Activated CD4-positive, alpha-beta memory T cell treated with anti-CD3 and anti-CD28 coated beads for 36 hours (primary cell): ENCODE measurements around the gene CHMP4A. TPM values are rescaled to one million over a fixed set of nuclear protein-coding genes. Genes with fewer than 3 reads are reported as not detected.
"Not testable (repeated sequence)": the region's sequence is repeated elsewhere in the genome, so short reads cannot be mapped to it uniquely, and the experiment has no call there.

Experiments used
- CTCF ChIA-PET: fragments of 350-600 bp; sonication (Branson Sonifier 250); formaldehyde crosslinking; loops from one replicate; lab custom pipeline; 2021; ENCODE audit warnings: antibody characterized with exemption, inconsistent platforms; lab: Charles Lee
- POLR2A ChIA-PET: fragments of 350-600 bp; sonication (Branson Sonifier 250); formaldehyde crosslinking; loops from one replicate; lab custom pipeline; 2021; ENCODE audit warnings: antibody characterized with exemption; lab: Charles Lee
- DNase-seq: peaks from one replicate; pipeline ENCODE4 v3.0.0-alpha.2; 2020
- H3K27ac Mint-ChIP-seq: one replicate; pipeline ENCODE4 v1.8.0; 2021; ENCODE audit warnings: mixed read lengths
- H3K27me3 Mint-ChIP-seq: one replicate; pipeline ENCODE4 v1.8.0; 2021; ENCODE audit warnings: mixed read lengths
- H3K36me3 Mint-ChIP-seq: one replicate; pipeline ENCODE4 v1.8.0; 2021; ENCODE audit warnings: mixed read lengths
- H3K4me1 Mint-ChIP-seq: one replicate; pipeline ENCODE4 v1.8.0; 2021; ENCODE audit warnings: low read depth, mixed read lengths
- H3K4me3 Mint-ChIP-seq: one replicate; pipeline ENCODE4 v1.8.0; 2021; ENCODE audit warnings: mild to moderate bottlenecking, mixed read lengths
- H3K9me3 Mint-ChIP-seq: one replicate; pipeline ENCODE4 v1.8.0; 2021; ENCODE audit warnings: mixed read lengths
- intact Hi-C: fragments of 100-400 bp; cut with micrococcal nuclease; formaldehyde crosslinking; loops from one replicate; pipeline ENCODE4 v1.15.1; 2023
- total RNA-seq, 2 experiments: library from RNA; stranded (reverse); gene quantifications; one replicate each; pipeline ENCODE4 v1.2.3, GENCODE V29; 2021

Gene CHMP4A
- total RNA-seq, 2 experiments from 2014 or later, result 79.0 to 84.6 TPM

DNA sequence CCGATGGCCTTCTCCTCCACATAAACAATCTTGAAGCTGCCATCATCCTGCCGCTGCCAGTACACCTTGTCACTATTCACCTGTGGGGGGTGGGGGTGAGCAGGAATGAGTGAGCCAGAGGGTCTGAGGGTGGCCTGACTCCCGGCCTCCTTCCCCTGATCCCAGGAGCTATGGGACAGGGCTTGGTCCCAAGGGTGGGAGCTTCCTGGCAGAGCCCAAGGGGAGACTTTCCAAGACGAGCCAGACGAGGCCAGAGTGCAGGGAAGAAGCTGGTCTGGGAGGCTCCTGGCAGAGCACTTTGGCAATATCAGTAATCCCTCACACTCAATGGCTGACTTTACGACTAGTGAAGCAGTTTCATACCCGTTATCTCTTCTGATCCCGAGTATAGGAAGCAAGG, 42.1 kb upstream of the CHMP4A start:
- intact Hi-C loops, result no loop called here
- Mint-ChIP-seq H3K4me3 (no peak overlapping the region), H3K36me3 (no peaks in the 10 kb centered on the region), H3K27me3 (no peaks in the 10 kb centered on the region), H3K4me1 (peaks cover 3% of the 10 kb centered on the region), H3K27ac (no peak overlapping the region), H3K9me3 (no peaks in the 10 kb centered on the region)
- ChIA-PET POLR2A (no interaction called here), CTCF (interaction anchor here (0.8 kb wide), 1 partner anchor 12 kb away, joined by 3 read pairs; no protein-coding TSS in a partner anchor)
- no peak for DNase-seq

DNA sequence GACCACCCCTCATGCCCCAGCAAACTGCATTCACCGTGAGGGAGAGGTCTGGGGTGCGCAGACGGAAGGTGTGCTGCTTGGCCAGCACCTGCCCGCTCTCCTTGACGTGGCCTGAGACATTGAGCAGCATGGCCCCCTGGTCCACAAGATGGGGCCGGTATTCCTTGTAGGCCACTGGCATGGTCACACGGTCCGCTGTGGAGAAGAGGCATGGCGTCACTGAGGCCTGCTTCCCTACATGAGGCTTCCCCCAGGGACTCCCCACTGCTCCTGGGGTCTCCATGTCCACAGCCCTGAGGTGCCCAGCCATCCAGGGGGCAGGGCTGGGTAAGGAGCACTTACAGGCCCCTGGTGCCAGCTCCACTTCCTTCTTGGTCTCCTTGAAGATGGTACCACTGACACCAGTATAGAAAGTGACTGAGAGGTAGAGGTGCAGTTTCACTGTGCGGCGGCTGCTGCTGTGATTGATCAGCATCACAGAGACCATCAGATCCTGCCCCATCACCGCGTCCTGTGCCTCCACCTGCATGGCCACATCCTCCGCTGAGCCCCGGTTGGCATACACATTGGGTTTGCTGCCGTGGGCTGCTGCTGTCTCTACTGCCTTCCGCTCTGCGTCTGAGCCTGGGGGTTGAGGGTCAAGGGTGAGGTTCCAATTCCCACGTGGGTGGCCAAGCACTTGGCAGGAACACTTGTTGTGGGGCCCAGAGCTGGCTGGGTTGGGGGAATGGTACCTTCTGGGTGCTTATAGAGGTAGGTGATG, 41.5 kb upstream of the CHMP4A start:
- no peak overlapping the region for H3K27ac Mint-ChIP-seq
- intact Hi-C loops, result no loop called here

DNA sequence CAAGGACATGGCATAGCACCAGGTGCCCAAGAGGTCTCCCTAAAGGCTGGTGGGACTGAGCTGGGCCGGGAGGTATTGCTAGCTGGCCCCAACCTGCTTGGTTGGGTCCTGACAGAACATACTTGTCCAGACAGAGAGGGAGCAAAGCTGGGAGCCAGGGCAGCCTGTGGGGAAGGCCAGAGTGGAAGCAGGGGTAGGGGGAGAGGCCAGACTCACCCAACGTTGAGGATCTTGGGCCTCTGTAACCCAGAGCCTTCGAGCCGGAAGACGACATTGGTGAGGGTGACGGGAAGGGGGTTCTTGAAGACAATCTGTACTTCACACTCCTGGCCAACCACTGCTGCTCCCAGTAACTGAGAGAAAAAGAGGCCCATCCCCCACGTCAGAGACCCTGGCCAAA, 40.6 kb upstream of the CHMP4A start:
- H3K4me3 Mint-ChIP-seq, result no peak overlapping the region
- H3K27ac Mint-ChIP-seq, result no peak overlapping the region
- H3K4me1 Mint-ChIP-seq, result peaks cover 16% of the 10 kb centered on the region
- intact Hi-C loops, result no loop called here
- CTCF ChIA-PET, result interaction anchor here (0.7 kb wide), 1 partner anchor 55 kb away, joined by 3 read pairs; no protein-coding TSS in a partner anchor
- POLR2A ChIA-PET, result no interaction called here
- no peak for DNase-seq
- H3K9me3 Mint-ChIP-seq, result no peaks in the 10 kb centered on the region
- no peaks in the 10 kb centered on the region for H3K36me3 Mint-ChIP-seq
- H3K27me3 Mint-ChIP-seq, result no peaks in the 10 kb centered on the region

More for the DNA sequence above, 41.5 kb upstream of the CHMP4A start:
- no peak for DNase-seq
- no peaks in the 10 kb centered on the region for H3K9me3 Mint-ChIP-seq
- H3K4me1 Mint-ChIP-seq, result peaks cover 9% of the 10 kb centered on the region
- ChIA-PET CTCF (no interaction called here), POLR2A (no interaction called here)
- H3K36me3 Mint-ChIP-seq, result no peaks in the 10 kb centered on the region
- H3K27me3 Mint-ChIP-seq, result no peaks in the 10 kb centered on the region
- no peak overlapping the region for H3K4me3 Mint-ChIP-seq

DNA sequence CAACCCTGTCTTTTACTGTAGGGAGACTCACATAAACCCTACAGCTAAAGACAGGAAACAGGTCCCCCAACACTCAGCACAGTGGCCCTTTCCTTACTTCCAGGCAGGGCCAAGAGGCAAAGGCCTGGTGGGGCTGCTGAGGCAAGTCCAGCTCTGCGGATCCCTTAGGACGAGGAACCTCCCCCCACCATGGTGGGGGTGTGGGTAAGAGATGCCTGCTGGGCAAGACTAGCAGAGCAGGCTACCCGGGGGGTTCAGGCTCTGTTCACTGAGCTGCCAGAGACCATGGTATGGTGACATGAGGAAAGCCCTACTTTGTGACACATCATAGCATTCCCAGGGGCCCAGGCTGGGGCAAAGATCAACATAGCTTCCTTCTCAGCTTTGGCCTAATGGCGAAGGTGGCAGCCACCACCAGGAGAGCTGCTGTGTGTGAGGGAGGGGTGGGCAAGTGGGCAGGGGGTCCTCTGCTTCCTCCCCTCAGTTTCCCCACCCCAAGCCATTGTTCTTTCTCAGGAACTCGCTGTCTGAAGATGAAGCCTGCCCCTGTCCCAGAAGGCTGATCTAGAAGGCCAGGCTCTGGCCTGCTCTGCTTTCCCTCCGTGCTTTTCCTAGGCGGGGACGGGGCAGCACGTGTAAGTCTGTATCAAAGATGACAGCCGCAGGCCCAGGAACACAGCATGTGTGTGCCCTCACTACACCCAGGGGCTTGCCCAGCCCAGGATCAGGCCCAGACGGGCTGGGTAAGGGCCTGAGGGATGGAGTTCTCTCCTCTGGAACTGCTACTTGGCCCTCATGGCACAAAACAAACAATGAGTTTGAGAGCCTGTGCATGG, 39.2 kb upstream of the CHMP4A start:
- peaks cover 24% of the 10 kb centered on the region for H3K4me1 Mint-ChIP-seq
- intact Hi-C loops, result no loop called here
- DNase-seq, result no peak
- H3K27ac Mint-ChIP-seq, result no peak overlapping the region
- CTCF ChIA-PET, result interaction anchor here (0.7 to 2.7 kb wide), 6 partner anchors 10 to 72 kb away, joined by 3 to 18 read pairs (median 11); partner anchors contain the start of genes CIDEB, RABGGTA and TINF2
- no peaks in the 10 kb centered on the region for H3K27me3 Mint-ChIP-seq
- H3K36me3 Mint-ChIP-seq, result no peaks in the 10 kb centered on the region
- H3K9me3 Mint-ChIP-seq, result no peaks in the 10 kb centered on the region
- POLR2A ChIA-PET, result interaction anchor here (1.2 to 2.9 kb wide), 2 partner anchors 9 to 18 kb away, joined by 3 to 8 read pairs; partner anchors contain the start of gene RABGGTA
- H3K4me3 Mint-ChIP-seq, result no peak overlapping the region

- Mint-ChIP-seq H3K4me3 (no peak overlapping the region), H3K4me1 (peaks cover 28% of the 10 kb centered on the region), H3K27ac (no peak overlapping the region), H3K36me3 (no peaks in the 10 kb centered on the region), H3K27me3 (no peaks in the 10 kb centered on the region), H3K9me3 (no peaks in the 10 kb centered on the region)
- CTCF ChIA-PET, result interaction anchor here (0.7 to 2.7 kb wide), 5 partner anchors 9 to 56 kb away, joined by 3 to 18 read pairs (median 16); partner anchors contain the start of genes CIDEB, RABGGTA and TINF2
- intact Hi-C loops, result no loop called here
- POLR2A ChIA-PET, result interaction anchor here (1.2 to 2.9 kb wide), 2 partner anchors 8 to 19 kb away, joined by 3 to 8 read pairs; partner anchors contain the start of gene RABGGTA
- DNase-seq, result no peak
Measured at GRCh38 chr14:24251880-24252288, 38.6 kb upstream of the CHMP4A start.

DNA sequence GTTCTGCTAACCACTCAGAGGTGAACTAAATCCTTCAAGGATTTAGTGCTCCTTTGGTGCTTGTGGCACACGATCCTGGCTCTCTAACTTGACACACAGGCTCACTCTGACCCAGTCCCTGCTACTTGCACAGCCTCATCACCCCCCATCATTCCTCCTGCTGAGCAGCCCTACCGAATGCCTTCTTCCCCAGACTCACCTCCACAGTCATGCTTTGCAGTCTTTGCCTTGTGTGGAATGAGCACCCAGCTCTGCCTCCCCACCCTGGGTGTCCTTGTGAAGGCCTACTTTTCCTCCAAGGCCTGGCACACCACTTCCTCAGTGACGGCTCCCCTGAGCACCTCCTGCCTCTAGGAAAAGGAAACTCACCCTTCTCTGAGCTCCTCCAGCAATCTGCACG, 37.1 kb upstream of the CHMP4A start:
- Mint-ChIP-seq H3K27me3 (no peaks in the 10 kb centered on the region), H3K4me1 (peaks cover 32% of the 10 kb centered on the region), H3K27ac (no peak overlapping the region), H3K4me3 (no peak overlapping the region), H3K36me3 (no peaks in the 10 kb centered on the region), H3K9me3 (no peaks in the 10 kb centered on the region)
- POLR2A ChIA-PET, result interaction anchor here (0.9 to 2.9 kb wide), 3 partner anchors 20 to 50 kb away, joined by 3 to 8 read pairs (median 3); partner anchors contain the start of genes NOP9 and RABGGTA
- no peak for DNase-seq
- CTCF ChIA-PET, result interaction anchor here (1.0 to 2.7 kb wide), 6 partner anchors 8 to 181 kb away, joined by 3 to 18 read pairs (median 10); partner anchors contain the start of genes CIDEB, RABGGTA and TINF2
- intact Hi-C loops, result no loop called here

GRCh38 chr14:24249230-24250021, 36.1 kb upstream of the CHMP4A start:
- no peak for DNase-seq
- no peaks in the 10 kb centered on the region for H3K27me3 Mint-ChIP-seq
- H3K4me3 Mint-ChIP-seq, result no peak overlapping the region
- H3K9me3 Mint-ChIP-seq, result no peaks in the 10 kb centered on the region
- intact Hi-C loops, result no loop called here
- ChIA-PET POLR2A (interaction anchor here (0.6 to 1.4 kb wide), 2 partner anchors 21 to 61 kb away, joined by 3 to 4 read pairs; partner anchors contain the start of gene LTB4R), CTCF (interaction anchor here (0.6 to 9.2 kb wide), 5 partner anchors 36 to 183 kb away, joined by 3 to 197 read pairs (median 25); partner anchors contain the start of genes CHMP4A, CIDEB, DHRS1 and LTB4R)
- H3K27ac Mint-ChIP-seq, result no peak overlapping the region
- H3K4me1 Mint-ChIP-seq, result peaks cover 36% of the 10 kb centered on the region
- H3K36me3 Mint-ChIP-seq, result no peaks in the 10 kb centered on the region

- H3K4me1 Mint-ChIP-seq, result peaks cover 46% of the 10 kb centered on the region
- peak overlapping the region; percentile 67 for H3K27ac Mint-ChIP-seq
- H3K27me3 Mint-ChIP-seq, result no peaks in the 10 kb centered on the region
- DNase-seq, result peak; percentile 20
- no peaks in the 10 kb centered on the region for H3K36me3 Mint-ChIP-seq
- no peaks in the 10 kb centered on the region for H3K9me3 Mint-ChIP-seq
- intact Hi-C loops, result loop anchor here (1.0 kb wide), 1 partner anchor 27 kb away; no protein-coding TSS in a partner anchor
- ChIA-PET CTCF (interaction anchor here (1.0 to 9.2 kb wide), 13 partner anchors 18 to 195 kb away, joined by 3 to 197 read pairs (median 7); partner anchors contain the start of genes CIDEB, DHRS1, IRF9 and LTB4R), POLR2A (interaction anchor here (0.9 to 2.4 kb wide), 12 partner anchors 12 to 183 kb away, joined by 3 to 8 read pairs (median 4); partner anchors contain the start of genes IPO4, KHNYN and RABGGTA)
- peak overlapping the region; percentile 1 for H3K4me3 Mint-ChIP-seq
Measured at GRCh38 chr14:24247422-24247821, 34.1 kb upstream of the CHMP4A start.

DNA sequence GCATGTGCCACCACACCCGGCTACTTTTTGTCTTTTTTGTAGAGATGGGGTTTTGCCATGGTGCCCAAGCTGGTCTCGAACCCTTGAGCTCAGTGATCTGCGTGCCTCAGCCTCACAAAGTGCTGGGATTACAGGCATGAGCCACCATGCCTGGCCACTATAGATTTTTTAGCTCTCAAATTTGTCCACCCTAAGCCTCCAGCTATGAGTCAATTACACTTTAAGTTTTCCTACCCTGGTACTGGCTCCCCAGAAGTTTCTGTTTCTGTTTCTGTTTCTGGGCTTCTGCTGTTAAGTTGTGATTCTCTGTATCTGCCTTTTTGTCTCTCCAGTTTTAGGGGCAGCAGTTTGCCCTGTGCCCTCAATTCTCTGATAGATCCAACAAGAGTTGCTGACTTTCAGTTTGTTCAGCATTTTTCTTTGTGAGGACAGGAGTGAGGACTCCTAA, 33.5 kb upstream of the CHMP4A start:
- Mint-ChIP-seq H3K27me3 (no peaks in the 10 kb centered on the region), H3K36me3 (no peaks in the 10 kb centered on the region), H3K4me1 (peaks cover 46% of the 10 kb centered on the region), H3K4me3 (peak overlapping the region; percentile 60), H3K9me3 (no peaks in the 10 kb centered on the region), H3K27ac (peak overlapping the region; percentile 90)
- ChIA-PET CTCF (interaction anchor here (0.6 to 9.2 kb wide), 20 partner anchors 10 to 195 kb away, joined by 3 to 197 read pairs (median 4); partner anchors contain the start of genes CIDEB, DHRS1, IRF9 and LTB4R), POLR2A (interaction anchor here (0.6 to 2.4 kb wide), 18 partner anchors 12 to 1053 kb away, joined by 3 to 8 read pairs (median 4); partner anchors contain the start of genes IPO4, KHNYN and RABGGTA)
- peak; percentile 56 for DNase-seq
- intact Hi-C loops, result loop anchor here (1.0 kb wide), 1 partner anchor 28 kb away; no protein-coding TSS in a partner anchor

- H3K36me3 Mint-ChIP-seq, H3K9me3 Mint-ChIP-seq, H3K27me3 Mint-ChIP-seq, H3K27ac Mint-ChIP-seq, intact Hi-C loops, H3K4me3 Mint-ChIP-seq, DNase-seq: not testable (repeated sequence)
- CTCF ChIA-PET, result interaction anchor here (1.1 to 9.2 kb wide), 5 partner anchors 46 to 88 kb away, joined by 3 to 224 read pairs (median 57); partner anchors contain the start of genes CIDEB, DHRS1, LTB4R and LTB4R2
- POLR2A ChIA-PET, result interaction anchor here (0.6 to 0.8 kb wide), 3 partner anchors 29 to 52 kb away, joined by 3 to 6 read pairs (median 4); no protein-coding TSS in a partner anchor
- H3K4me1 Mint-ChIP-seq, result peaks cover 50% of the 10 kb centered on the region
Measured at GRCh38 chr14:24245350-24245749, 32.1 kb upstream of the CHMP4A start.
